PC-9 (cell line): Measurements from ENCODE around the gene SOX15.

Experiments
- CTCF ChIP-seq: fragments of 200-600 bp; sonication (generic); conservative IDR thresholded peaks from 2 replicates; pipeline ENCODE4 v1.6.1; 2017; ENCODE audit warnings: mixed run types, antibody characterized with exemption, mild to moderate bottlenecking, moderate library complexity
- EZH2 ChIP-seq: fragments of 200-600 bp; sonication (generic); IDR thresholded peaks from 2 replicates; pipeline ENCODE4 v1.8.0; 2017; ENCODE audit warnings: antibody characterized with exemption, low read depth

GRCh38 chr17:7626956-7627249, 37.0 kb upstream of the SOX15 start:
- TF ChIP-seq CTCF (no peak), EZH2 (no peak)
